Stimulated activated CD8-positive, alpha-beta memory T cell treated with anti-CD3 and anti-CD28 coated beads, Interleukin-7, amount 100 ng/mL, for 48 hours (primary cell): Measurements from ENCODE around the gene PTER.

Experiments used
- DNase-seq, 2 donors: peaks; one replicate each; pipeline ENCODE4 v3.0.0-alpha.2; 2020; ENCODE audit warnings: low read depth in 1 of 2; ENCODE audit errors: extremely low read depth in 1 of 2

The PTER gene

GRCh38 chr10:16436758-16437539, at the start of gene PTER:
Gene PTER, plus strand, starts transcription at chr10:16437010. Its CDS starts 47,375 bp downstream, at chr10:16484385.
- peak; percentile 95 to 98 for DNase-seq

DNA sequence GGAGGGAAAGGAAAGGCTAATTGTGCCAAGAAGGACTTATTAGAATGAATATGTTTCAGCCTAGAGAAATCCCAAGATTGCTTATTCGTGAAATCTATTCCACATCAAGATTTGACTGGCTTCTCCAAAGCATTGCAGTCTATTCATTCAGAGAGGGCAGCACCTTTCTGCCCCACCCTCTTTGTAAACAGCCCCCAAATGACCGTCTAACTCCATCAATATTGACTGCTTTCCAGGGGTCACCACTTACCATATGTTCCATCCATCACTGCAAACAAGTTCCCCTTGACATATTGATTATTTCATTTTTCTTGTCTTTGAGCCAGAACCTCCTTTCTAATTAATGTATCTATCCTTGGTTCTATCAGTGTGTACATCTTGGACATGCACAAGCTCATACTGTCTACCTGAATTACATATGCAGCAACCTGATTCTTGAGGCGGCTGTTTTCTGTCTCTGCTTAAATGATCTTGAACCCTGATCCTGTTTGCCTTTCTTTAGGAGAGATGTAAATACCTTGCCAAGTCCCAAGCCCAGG, 44.2 kb upstream of the PTER start:
- no peak for DNase-seq

- no peak for DNase-seq
Observed at GRCh38 chr10:16393271-16393858, 43.4 kb upstream of the PTER start.

GRCh38 chr10:16401416-16401815, 35.4 kb upstream of the PTER start:
- no peak for DNase-seq

DNA sequence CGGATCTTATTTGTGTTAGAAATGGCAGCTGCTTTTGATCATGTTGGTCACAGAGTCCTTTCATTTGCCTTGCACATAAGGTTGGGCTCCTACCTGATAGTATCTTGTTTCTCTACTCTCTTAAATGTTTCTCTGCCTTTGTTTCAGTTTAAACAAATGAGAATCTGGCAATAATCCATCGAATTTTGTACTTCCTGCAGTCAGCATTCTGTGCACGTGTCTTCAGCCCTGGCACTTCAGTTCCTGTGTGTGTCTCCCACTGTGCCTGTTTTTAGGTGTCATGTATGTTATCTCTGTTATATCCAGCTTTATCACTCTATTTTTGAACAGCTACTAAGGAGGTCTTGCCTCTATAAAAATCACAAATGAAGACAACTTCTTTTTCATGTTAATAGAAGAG, 28.4 kb upstream of the PTER start:
- DNase-seq = no peak

DNA sequence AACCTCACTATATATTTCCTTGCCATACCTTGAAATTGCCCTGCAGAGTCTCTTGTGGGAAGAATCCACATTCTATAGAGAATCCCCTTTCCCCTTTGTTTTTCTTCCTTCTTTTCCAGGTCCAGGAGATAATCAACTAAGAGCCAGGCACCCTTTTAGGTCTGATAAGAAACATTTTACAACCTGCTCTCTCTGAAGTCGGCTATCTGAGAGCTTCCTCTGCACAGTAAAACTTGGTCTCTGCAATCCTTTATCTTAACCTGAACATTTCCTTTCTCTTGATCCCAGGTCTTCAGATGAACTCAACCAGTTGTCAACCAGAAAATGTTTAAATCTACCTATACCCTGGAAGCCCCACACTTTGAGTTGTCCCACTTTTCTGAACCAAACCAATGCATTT, 19.5 kb upstream of the PTER start:
- no peak for DNase-seq

DNA sequence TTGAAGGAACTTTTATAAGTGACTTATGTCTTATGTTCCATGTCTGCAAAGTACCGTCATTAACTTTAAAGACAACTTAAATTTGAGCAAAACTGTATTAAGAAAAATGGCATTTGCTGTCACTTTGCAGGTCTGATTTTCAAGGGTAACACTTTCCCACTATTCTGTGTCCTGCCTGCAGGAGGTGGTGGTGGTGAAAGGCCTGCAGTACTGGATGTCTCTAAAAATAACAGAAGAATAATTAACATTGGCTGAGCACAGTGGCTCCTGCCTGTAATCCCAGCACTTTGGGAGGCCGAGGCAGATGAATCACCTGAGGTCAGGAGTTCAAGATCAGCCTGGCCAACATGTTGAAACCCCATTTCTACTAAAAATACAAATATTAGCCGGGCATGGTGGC, 13.2 kb upstream of the PTER start:
- DNase-seq = no peak

DNA sequence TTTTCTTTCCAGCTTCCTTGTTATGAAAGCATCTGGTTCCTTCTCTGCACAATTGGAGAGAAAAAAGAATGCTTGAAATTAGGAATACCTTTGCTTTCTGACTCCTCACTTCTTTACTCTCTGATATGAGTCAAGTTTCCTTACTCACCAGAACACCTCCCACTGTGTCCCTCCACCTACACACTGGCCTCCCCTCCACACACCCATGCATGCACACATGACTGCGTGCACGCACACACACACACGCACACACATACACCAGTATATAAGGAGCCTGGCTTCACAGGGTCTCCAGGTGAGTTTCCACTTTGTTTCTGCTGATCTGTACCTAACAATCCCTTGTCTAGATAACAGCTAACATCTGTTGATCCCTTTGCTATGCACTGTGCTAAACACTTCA, 11.4 kb upstream of the PTER start:
- no peak for DNase-seq

DNA sequence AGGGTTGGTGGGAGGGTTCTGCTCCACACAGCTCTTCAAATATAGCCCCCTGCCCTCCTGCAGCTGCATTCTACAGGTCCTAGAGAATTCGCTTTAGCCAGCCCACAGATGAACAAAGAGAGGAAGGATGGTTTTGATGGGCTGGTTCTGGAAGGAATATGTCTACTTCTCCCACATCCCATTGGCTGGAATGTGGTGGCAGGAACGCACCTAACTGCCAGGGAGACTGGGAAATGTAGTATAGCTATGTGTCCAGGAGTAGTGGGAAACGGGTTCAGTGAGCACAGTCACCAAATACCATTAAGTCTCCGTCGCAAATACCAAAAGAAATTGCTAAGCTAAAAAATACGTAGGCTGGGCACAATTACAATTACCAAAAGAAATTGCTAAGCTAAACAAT, 7.3 kb upstream of the PTER start:
- no peak for DNase-seq

DNA sequence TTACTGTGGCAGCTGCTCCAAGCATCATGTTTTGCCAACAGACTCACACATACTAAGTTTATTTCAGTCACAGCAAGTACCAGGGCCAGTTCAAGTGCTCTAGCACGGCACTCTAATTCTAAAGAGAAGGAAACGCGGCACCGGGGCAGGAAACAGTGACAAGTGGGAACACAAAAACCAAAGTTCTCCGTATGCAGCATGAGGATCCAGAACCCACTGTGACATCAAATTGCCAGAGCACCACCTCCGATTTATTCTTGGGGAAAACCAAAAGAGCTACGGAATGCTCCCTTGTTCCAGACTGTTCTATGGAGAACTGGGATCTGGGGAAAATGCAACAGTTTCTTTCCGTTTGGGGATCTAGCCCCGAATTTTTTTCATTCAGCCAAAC, 448 bp upstream of the PTER start:
- peak in 1 of 2 donors; percentile 3 for DNase-seq

- no peak for DNase-seq
Observed at GRCh38 chr10:16437540-16437894, 707 bp downstream of the PTER start.

- DNase-seq = no peak
Observed at GRCh38 chr10:16439295-16439694, 2.5 kb downstream of the PTER start.

- no peak for DNase-seq
Observed at GRCh38 chr10:16440396-16441133, 3.8 kb downstream of the PTER start.

GRCh38 chr10:16441173-16441840, 4.5 kb downstream of the PTER start:
- no peak for DNase-seq

- DNase-seq = no peak
Observed at GRCh38 chr10:16442914-16443313, 6.1 kb downstream of the PTER start.

DNA sequence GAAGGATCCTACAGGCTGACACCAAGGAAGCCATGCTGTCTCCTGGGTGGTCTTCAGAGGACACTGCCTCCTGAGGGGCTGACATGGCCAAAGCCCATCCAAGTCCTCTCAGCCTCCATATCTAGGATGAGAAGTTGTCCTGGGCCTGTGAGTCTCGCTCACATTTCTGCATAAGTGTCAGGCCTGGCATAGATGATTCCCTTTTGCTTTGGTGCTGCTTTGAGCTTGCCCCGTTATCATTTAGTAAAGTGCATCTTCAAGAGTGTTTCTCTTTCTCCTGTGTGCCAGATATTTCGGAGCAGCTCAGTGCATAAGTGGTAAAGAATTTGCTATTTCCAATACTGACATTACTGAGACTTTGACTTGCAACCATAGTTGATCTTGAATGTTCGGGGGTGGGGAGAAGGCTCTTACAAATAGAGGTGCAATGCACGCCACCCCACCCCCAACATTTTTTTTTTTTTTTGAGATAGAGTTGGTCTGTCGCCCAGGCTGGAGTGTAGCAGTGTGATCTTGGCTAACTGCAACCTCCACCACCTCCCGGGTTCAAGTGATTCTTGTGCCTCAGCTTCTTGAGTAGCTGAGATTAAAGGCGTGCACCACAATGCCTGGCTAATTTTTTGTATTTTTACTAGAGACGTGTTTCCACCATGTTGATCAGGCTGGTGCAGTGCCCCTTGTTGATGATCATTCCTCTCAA, 9.1 kb downstream of the PTER start:
- DNase-seq = no peak

DNA sequence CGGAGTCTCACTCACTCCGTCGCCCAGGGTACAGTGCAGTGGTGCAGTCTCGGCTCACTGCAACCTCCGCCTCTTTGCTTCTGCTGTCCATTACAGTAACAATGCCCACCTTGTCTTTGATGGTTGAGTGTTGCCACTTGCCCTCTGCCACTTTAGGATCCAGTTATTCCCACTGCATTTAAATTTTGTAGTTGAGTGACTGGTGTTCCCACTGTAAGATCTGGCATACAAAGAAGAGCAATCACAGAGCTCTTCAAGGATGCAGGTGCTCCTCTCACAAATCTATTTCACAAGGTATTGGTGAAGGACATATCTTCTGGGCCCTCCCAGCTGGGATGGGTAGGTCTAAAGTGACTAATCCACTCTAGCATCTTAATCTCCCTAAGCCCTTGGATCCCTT, 12.6 kb downstream of the PTER start:
- no peak for DNase-seq

- no peak for DNase-seq
Observed at GRCh38 chr10:16458166-16458955, 21.6 kb downstream of the PTER start.

DNA sequence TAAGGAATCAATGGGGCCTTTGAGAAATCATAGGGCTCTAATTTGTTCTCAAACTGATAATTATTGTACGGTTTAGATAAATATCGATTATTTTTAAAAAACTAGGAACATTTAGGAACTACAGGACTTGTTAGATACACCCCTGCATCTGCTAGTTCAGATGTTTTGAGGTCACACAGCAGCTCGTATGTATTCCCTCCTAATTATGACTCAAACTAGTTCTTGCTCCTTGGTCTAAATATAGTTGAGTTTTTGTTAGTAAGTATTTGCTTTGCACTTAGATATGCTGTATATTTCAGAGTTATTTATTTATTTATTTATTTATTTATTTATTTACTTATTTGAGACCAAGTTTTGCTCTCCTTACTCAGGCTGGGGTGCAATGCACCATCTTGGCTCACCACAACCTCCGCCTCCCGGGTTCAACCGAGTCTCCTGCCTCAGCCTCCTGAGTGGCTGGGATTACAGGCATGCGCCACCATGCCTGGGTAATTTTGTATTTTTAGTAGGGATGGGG, 22.7 kb downstream of the PTER start:
- no peak for DNase-seq

- no peak for DNase-seq
Observed at GRCh38 chr10:16466001-16466400, 29.2 kb downstream of the PTER start.
